SK-N-MC (cell line): ENCODE measurements around the gene PHF20.

ENCODE experiments used
- EZH2 ChIP-seq: fragments of 200-600 bp; sonication (generic); IDR thresholded peaks from one replicate; pipeline ENCODE4 v1.6.1; 2017; ENCODE audit warnings: antibody characterized with exemption
- FOXP2 ChIP-seq: optimal IDR thresholded peaks from 2 replicates; pipeline ENCODE3; 2011; ENCODE audit warnings: mild to moderate bottlenecking, moderate library complexity; ENCODE audit not compliant: insufficient read depth; ENCODE audit errors: extremely low read length, control extremely low read depth
- POLR2AphosphoS5 ChIP-seq: IDR thresholded peaks from 2 replicates; pipeline ENCODE4 v1.6.1; 2012; ENCODE audit warnings: mild to moderate bottlenecking, low read depth, low read length, borderline replicate concordance

- no peak for TF ChIP-seq POLR2AphosphoS5
- TF ChIP-seq EZH2, result no peak
- TF ChIP-seq FOXP2, result no peak
Measured at GRCh38 chr20:35968930-35969329, 197.1 kb downstream of the PHF20 start.
